NB4 (cell line): ENCODE measurements around the gene ITPRIP.

Experiments
- DNase-seq: peaks from one replicate; pipeline ENCODE4 v3.0.0; 2010; ENCODE audit warnings: low read depth
- H3K4me3 ChIP-seq: one replicate; pipeline ENCODE4 v1.5.1; 2011; ENCODE audit warnings: mild to moderate bottlenecking, low read depth, low read length, moderate library complexity
- CTCF ChIP-seq: IDR thresholded peaks from one replicate; pipeline ENCODE4 v1.5.1; 2012; ENCODE audit warnings: low read depth, low read length
- MAX ChIP-seq: IDR thresholded peaks from 2 replicates; pipeline ENCODE4 v1.6.1; 2011; ENCODE audit warnings: low read depth, low read length
- MYC ChIP-seq: IDR thresholded peaks from 2 replicates; pipeline ENCODE4 v1.6.1; 2011; ENCODE audit warnings: low read depth, low read length
- POLR2A ChIP-seq: IDR thresholded peaks from 2 replicates; pipeline ENCODE4 v1.6.1; 2011; ENCODE audit warnings: mild to moderate bottlenecking; ENCODE audit not compliant: insufficient read length; ENCODE audit errors: extremely low read depth

ITPRIP gene

GRCh38 chr10:104291439-104291951 lies 46.8 kb downstream of the ITPRIP start:
- H3K4me3 ChIP-seq, result no peak overlapping the region
- TF ChIP-seq MYC (no peak), CTCF (peak; percentile 100)
- peak; percentile 89 for DNase-seq

GRCh38 chr10:104288355-104288754 lies 49.9 kb downstream of the ITPRIP start:
- TF ChIP-seq MYC (no peak), MAX (no peak), CTCF (no peak), POLR2A (no peak)
- no peak overlapping the region for H3K4me3 ChIP-seq
- DNase-seq, result no peak

GRCh38 chr10:104286939-104287338 lies 51.3 kb downstream of the ITPRIP start:
- DNase-seq, result no peak
- TF ChIP-seq POLR2A (no peak), CTCF (no peak), MYC (no peak), MAX (no peak)
- no peak overlapping the region for H3K4me3 ChIP-seq

- no peak for TF ChIP-seq MYC
- no peak for TF ChIP-seq CTCF
- TF ChIP-seq MAX, result no peak
- no peak for TF ChIP-seq POLR2A
- H3K4me3 ChIP-seq, result no peak overlapping the region
- DNase-seq, result no peak
Measured at GRCh38 chr10:104284846-104285245, 53.4 kb downstream of the ITPRIP start.

GRCh38 chr10:104281694-104282093 lies 56.6 kb downstream of the ITPRIP start:
- no peak for TF ChIP-seq POLR2A
- TF ChIP-seq MYC, result no peak
- no peak for TF ChIP-seq CTCF
- no peak for TF ChIP-seq MAX
- no peak for DNase-seq
- no peak overlapping the region for H3K4me3 ChIP-seq

GRCh38 chr10:104279550-104280259 lies 58.6 kb downstream of the ITPRIP start:
- H3K4me3 ChIP-seq, result no peak overlapping the region
- TF ChIP-seq MYC (no peak), MAX (no peak), POLR2A (no peak), CTCF (no peak)
- DNase-seq, result no peak
